GM21381 (cell line): ENCODE results near the gene FARP2.
"Not testable (repeated sequence)": the region's sequence is repeated elsewhere in the genome, so short reads cannot be mapped to it uniquely, and the experiment has no call there.

Experiments
- ATAC-seq: cut with Tn5 transposase; IDR thresholded peaks from one replicate; pipeline ENCODE4 v1.9.1; 2021; ENCODE audit warnings: mild to moderate bottlenecking, moderate library complexity; ENCODE audit not compliant: unreplicated experiment

The FARP2 gene

DNA sequence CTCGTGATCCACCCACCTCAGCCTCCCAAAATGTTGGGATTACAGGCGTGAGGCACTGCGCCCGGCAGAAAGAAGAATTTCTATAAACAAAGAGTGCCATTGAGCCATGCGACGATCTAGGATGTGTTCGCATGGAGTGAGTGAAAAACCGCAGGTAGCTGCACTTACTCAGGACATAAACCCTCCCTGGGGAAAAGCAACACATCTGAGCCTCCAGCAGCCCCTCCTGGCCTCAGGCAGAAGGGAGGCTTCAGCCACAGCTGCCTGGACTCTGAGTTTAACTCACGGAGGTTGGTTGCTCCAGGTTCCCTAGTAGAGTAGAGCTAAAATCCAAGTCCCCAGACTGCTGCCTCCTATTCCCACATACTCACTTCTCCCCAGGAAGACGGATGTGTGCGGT, 163.6 kb downstream of the FARP2 start:
- no peak for ATAC-seq

- no peak for ATAC-seq
Measured at GRCh38 chr2:241522477-241522876, 166.4 kb downstream of the FARP2 start.

DNA sequence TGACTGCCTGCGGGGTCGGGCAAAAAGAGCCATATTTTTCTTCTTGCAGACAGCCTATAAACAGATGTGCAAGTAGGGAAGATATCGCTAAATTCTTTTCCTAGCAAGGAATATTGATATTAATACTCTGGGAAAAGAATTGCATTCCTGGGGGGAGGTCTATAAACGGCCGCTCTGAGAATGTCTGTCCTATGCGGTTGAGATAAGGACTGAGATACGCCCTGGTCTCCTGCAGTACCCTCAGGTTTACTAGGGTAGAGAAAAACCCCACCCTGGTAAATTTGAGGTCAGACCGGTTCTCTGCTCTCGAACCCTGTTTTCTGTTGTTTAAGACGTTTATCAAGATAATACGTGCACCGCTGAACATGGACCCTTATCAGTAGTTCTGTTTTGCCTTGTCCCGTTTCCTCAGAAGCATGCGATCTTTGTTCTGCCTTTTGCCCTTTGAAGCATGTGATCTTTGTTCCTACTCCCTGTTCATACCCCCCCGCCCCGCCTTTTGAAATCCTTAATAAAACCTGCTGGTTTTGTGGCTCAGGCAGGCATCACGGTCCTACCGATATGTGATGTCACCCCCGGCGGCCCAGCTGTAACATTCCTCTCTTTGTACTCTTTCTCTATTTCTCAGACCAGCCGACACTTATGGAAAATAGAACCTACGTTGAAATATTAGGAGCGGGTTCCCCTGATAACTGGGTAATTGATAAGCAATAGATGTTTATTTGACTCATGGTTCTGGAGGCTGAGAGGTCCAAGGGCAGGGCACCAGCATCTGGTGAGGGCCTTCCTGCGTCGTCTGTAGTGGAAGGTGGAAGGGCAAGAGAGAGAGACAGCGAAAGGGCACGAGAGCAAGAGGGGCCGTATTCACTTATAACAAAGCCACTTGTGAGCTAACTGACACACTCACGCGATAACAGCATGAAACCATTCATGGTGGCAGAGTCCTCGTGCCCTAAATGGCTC, 170.0 kb downstream of the FARP2 start:
- not testable (repeated sequence) for ATAC-seq

- ATAC-seq, result no peak
Measured at GRCh38 chr2:241530571-241530970, 174.5 kb downstream of the FARP2 start.

DNA sequence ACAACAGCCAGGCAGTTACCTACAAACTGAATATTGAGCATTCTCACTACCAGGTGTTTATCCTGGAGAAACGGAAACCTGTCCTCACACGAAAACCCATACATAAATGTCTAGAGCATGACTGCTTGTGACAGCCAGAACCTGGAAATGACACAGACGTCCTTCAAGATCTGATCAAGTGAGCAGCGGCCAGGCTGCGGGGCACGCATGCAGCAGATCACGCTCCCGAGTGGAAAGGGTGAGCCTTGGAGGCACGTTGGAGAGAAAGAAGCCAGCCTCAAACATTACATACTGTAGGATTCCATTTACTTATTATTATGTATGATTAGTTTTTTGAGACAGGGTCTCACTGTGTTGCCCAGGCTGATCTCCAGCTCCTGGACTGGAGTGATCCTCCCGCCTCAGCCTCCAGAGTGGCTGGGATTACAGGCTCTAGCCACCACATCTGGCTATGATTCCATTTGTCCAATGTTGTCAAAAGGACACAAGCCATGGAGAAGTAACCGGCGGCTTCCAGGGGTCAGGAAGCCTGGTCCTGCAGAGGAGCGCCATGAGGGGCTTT, 175.2 kb downstream of the FARP2 start:
- ATAC-seq, result no peak

- no peak for ATAC-seq
Measured at GRCh38 chr2:241532168-241532567, 176.1 kb downstream of the FARP2 start.

DNA sequence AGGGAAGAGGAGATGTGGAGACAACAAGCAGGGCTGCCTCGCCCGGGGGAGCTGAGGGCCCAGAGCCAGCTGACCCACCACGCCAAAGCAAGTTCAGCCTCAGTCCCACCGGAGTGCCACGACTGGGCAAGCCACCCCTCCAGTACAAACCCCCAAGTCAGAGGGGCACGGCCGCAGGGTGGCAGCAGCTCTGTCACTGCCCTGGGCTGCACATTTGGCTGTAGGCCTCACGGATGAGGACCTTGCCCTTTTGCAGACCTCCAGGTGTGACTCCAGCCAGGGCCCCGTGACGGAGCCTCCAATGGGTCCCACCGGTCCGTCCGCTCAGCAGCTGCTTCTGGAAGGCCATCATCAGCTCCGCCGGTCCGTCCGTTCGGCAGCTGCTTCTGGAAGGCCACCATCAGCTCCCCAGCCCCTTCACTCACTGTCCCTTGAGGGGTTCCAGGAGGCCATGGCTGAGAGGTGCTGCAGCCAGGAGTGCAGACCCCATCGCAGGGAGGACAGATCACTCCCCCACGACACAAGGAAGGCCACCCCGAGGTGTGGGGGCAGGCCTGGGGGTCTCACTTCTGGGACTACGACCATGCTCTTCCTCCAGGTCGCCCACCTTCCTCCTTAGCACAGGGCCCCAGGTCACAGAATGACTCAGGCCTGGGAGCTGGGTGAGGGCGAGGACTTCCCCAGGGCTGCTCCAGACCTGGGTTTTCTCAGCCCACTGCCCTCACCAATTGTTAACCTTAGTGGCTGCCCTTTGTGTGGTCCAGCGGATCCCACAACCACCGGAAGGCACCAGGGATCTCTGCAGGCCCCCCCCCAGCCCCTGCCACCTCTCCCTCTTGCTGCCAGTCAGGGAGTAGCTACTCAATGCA, 176.9 kb downstream of the FARP2 start:
- no peak for ATAC-seq

- no peak for ATAC-seq
Measured at GRCh38 chr2:241534293-241534692, 178.2 kb downstream of the FARP2 start.

- ATAC-seq, result no peak
Measured at GRCh38 chr2:241534701-241535375, 178.8 kb downstream of the FARP2 start.

DNA sequence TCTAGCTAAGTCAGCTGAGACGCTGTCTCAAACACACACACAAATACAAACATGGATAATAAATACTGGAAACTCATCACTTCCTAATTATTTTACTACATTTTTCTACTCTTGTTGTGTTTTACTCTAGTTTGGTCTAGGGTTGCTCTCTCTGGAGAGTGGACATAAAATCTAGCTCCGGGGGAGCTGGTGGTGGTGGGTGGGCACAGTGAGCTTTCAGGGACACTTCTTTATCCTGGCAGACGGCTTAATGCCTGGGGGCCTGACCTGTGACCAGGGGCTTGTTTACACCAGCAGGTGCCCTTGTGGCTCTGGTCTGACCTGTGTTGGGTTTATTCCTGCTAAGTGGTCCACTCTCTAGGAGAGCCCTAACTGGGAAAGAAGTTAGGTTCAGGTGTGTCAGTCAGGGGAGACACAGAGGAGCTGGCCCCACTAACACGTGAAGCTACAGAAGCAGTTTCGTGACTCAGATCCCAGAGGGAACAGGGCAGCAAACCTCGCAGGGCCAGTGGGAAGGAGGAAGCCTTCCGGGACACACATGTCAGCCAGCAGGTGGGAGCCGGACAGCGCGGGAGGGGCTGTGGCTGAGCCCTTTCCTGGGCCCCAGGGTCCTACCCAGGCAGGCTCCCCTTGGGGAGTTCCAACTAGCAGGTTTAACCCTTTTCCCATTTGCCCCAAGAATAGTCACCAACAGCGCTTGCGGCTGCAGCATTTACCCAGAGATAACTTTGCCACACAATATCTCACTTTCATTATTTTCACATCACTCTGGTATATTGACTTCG, 180.0 kb downstream of the FARP2 start:
- ATAC-seq, result no peak

DNA sequence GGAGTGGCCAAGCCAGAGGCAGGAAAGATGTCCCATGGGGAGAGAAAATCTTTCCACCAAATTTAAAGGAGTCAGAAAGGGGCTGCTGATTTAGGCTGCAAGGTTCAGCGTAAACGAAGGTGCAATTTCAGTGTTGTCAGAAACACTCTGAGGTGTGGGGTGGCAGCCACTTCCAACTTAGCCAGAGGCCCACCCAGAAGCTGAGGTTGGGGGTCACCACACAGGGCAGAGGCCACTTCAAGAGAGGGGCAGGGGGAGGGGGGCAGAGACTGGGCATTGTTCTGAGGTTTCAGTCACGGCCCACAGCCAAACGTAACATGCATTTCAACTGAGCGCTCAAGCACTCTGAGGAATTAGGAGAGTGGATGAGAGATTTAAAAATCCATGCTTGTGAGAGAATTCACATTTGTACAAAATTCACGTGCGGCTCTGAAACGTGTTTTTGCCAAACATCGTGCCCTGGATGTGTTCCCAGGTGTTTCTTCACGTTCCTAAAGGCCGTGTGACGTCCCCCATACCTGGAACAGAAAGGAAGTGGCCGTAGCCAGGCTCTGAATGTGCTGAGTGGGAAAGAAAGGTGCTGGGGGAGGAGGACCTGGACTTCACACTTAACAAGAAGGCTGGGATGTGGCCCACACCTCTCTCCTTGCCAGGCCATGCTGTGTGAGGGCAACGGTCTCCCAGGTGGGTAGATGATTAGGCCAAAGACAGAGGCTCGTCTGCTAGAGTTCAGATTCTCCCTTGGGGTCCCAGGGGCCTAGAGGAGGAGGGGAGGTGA, 182.9 kb downstream of the FARP2 start:
- no peak for ATAC-seq

GRCh38 chr2:241539616-241540374, 183.7 kb downstream of the FARP2 start:
- ATAC-seq, result no peak

DNA sequence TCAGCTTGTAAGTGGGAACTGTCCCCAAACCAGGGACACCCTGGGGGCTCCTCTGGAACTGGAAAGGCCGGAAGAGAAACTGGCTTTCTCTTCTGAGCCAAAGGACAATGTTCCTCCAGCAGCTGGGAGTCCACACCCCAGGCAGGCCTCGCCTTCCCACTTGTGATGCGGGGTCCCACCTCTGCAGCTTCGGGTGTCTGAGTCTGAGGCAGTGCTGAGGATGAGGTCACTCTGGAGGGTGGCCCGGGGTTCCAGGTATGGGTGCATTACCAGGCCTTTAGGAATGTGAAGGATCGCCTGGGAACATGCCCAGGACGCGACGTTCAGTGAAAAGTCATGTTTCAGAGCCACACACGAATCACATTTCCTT, 184.3 kb downstream of the FARP2 start:
- no peak for ATAC-seq

DNA sequence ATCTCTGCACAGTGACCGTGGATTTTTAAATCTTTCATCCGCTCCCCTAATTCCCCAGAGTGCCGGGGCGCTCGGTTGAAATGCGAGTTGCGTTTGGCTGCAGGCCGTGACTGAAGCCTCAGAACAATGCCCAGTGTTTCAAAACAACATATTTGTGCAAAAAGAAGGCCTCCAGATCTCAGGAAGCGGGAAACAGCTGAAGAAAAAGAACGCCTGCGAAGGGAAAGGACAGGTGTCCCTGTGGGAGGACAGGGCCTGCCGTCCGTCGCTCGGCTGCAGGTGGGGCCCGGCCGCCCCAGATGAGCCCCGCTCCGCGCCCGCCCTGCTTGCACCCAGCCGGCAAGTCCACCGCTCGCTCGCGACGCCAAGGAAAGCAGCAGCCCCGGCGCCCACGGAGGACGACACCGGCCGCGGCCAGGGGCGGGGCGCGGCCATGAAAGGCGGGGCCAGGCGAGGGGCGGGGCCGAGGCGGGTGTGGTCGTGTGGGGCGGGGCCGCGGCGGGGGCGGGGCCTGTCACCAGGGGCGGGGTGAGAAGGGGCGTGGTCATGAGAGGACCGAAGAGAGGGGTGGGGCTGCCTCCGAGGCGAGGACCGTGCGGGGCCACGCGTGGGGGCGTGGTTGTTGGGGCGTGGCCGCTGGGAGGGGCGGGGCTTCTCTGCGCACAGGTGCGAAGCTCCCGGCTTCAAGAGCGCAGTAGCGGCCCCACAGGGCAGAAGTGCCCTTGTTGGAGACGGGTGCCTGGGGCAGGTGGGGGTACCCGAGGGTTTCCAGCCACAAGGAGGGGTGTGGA, 184.9 kb downstream of the FARP2 start:
- ATAC-seq, result no peak

DNA sequence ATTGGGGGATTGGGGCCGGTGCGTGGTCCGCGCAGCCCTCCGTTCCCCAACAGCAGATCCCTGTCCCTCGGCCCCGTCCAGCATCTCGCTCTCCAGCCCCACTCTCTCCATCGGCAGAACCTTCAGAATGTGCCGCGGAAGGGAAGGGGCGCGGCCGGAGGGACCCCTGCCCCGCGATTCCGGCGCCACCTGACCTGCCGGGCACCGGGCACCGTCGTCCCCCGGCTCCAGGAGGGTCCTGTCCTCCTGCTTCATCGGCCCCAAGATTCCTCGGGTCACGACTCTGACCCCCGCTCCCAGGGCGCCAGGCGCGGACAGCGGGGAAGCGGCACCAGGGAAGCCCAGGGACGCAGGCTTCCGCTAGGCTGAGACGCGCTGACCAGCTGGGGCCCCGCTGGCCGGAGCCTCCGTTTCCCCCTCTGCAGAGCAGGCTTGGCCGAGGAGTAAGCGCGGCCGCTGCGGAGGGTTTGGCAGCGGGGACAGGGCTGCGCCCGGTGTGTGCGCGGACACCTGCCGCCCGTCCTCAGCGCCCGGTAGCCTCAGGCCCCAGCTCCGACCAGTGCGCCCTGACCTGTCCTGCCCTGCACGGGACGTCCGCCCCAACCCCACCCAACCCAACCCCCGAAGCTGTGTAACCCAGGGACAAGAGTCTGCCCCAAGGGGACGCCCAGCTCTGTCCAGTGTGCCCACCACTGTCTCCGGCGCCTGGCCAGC, 185.6 kb downstream of the FARP2 start:
- no peak for ATAC-seq

GRCh38 chr2:241542278-241542605, 186.2 kb downstream of the FARP2 start:
- no peak for ATAC-seq
